ENCODE measurements around the gene EFCAB3. TPM values are rescaled to one million over a fixed set of nuclear protein-coding genes. Genes with fewer than 3 reads are reported as not detected.
"Not testable (repeated sequence)": the region's sequence is repeated elsewhere in the genome, so short reads cannot be mapped to it uniquely, and the experiment has no call there.

EFCAB3 gene
- total and polyA plus RNA-seq, 7 experiments from 2014 or later: not detected

DNA sequence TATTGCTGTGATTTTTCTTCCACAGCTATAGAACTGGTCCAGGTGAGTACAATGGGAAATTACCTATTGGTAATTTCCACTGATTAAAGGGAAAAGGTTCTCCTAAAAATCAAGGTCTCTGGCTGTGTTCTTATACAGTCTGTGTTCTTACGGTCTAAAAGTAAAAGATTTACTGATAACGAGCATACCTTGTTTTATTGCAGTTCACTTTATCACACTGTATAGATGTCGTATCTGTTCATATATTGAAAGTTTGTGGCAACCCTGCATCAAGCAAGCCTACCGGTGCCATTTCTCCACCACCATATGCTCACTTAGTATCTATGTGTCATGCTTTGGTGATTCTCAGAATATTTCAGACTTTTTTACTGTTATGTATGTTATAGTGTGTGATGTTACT lies 54.9 kb downstream of the EFCAB3 start:
- CTCF ChIA-PET; H3K36me3 ChIP-seq (ENCODE audit: control insufficient read depth in 2 of 3, insufficient read depth in 3 of 3, low read length in 3 of 3); POLR2A ChIA-PET; H3K27ac ChIP-seq (ENCODE audit: low read depth, low read length); H3K4me3 ChIP-seq (ENCODE audit: low read length); ATAC-seq; H3K4me1 ChIP-seq (ENCODE audit: control insufficient read depth in 2 of 2, insufficient read depth in 2 of 2, low read length in 2 of 2); DNase-seq; H3K27ac Mint-ChIP-seq; H3K9me3 ChIP-seq (ENCODE audit: control insufficient read depth in 2 of 3, low read length in 3 of 3); H3K27me3 Mint-ChIP-seq; H3K9me3 Mint-ChIP-seq; intact Hi-C loops (cut with micrococcal nuclease); H3K4me1 Mint-ChIP-seq; H3K4me3 Mint-ChIP-seq; H3K27me3 ChIP-seq (ENCODE audit: control insufficient read depth in 2 of 2, insufficient read depth in 2 of 2, low read length in 2 of 2): not testable (repeated sequence)
- H3K36me3 Mint-ChIP-seq: peaks cover 0 to 33% (median 10%) of the 10 kb centered on the region in 5 donors

DNA sequence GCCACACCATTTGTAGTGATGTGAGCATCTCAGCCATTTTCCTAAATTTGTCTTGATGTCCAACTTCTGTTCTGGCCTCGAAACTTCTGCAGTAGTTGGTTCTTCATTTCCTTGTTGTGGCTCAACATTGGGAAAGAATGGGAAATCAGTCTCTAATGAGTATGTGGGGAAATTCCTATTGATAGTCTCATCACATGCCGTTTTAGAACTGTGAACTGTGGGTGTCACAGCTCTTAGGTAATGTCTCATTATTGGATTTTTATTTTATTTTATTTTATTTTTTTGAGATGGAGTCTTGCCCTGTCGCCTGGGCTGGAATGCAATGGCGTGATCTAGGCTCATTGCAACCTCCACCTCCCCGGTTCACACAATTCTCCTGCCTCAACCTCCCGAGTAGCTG lies 60.8 kb downstream of the EFCAB3 start:
- POLR2A ChIA-PET; intact Hi-C loops (cut with micrococcal nuclease); H3K27me3 ChIP-seq (ENCODE audit: control insufficient read depth in 2 of 2, insufficient read depth in 2 of 2, low read length in 2 of 2); H3K27ac ChIP-seq (ENCODE audit: low read depth, low read length); H3K27me3 Mint-ChIP-seq; CTCF ChIA-PET; DNase-seq; H3K9me3 ChIP-seq (ENCODE audit: control insufficient read depth in 2 of 3, low read length in 3 of 3); H3K4me3 Mint-ChIP-seq; H3K4me1 Mint-ChIP-seq; H3K9me3 Mint-ChIP-seq; ATAC-seq; H3K27ac Mint-ChIP-seq; H3K4me3 ChIP-seq (ENCODE audit: low read length); H3K4me1 ChIP-seq (ENCODE audit: control insufficient read depth in 2 of 2, insufficient read depth in 2 of 2, low read length in 2 of 2): not testable (repeated sequence)
- H3K36me3 Mint-ChIP-seq: peaks cover 0 to 40% (median 11%) of the 10 kb centered on the region in 5 donors
- H3K36me3 ChIP-seq (ENCODE audit: control insufficient read depth in 2 of 3, insufficient read depth in 3 of 3, low read length in 3 of 3): peaks cover 0 to 38% (median 0%) of the 10 kb centered on the region in 3 experiments

DNA sequence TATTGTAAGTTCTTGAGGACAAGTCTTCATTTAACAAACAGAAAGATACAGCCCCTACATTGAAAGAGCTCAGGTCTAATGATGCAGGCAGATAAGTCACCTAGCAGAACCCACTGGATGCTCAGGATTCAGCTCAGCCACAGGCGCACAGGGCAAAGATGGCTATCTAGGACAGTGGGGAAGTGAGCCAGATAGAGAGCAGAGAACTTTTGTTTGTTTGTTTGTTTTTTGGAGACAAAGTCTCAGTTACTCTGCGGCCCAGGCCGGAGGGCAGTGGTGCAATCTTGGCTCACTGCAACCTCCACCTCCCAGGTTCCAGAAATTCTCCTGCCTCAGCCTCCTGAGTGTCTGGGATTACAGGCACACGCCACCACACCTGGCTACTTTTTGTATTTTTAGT lies 63.7 kb downstream of the EFCAB3 start:
- Mint-ChIP-seq H3K27ac (peak overlapping the region in 1 of 9 donors; percentile 21), H3K4me1 (peaks cover 0 to 2% (median 0%) of the 10 kb centered on the region in 7 donors), H3K27me3 (no peaks in the 10 kb centered on the region), H3K36me3 (peaks cover 0 to 48% (median 21%) of the 10 kb centered on the region in 5 donors), H3K4me3 (no peak overlapping the region), H3K9me3 (peaks cover 0 to 1% (median 0%) of the 10 kb centered on the region in 11 donors)
- Histone ChIP-seq H3K36me3 (ENCODE audit: control insufficient read depth in 2 of 3, insufficient read depth in 3 of 3, low read length in 3 of 3) (peaks cover 0 to 63% (median 4%) of the 10 kb centered on the region in 3 experiments), H3K27me3 (ENCODE audit: control insufficient read depth in 2 of 2, insufficient read depth in 2 of 2, low read length in 2 of 2) (no peaks in the 10 kb centered on the region), H3K27ac (ENCODE audit: low read depth, low read length) (no peak overlapping the region), H3K4me3 (ENCODE audit: low read length) (no peak overlapping the region), H3K9me3 (ENCODE audit: control insufficient read depth in 2 of 3, low read length in 3 of 3) (no peaks in the 10 kb centered on the region), H3K4me1 (ENCODE audit: control insufficient read depth in 2 of 2, insufficient read depth in 2 of 2, low read length in 2 of 2) (no peaks in the 10 kb centered on the region)
- no peak for ATAC-seq
- CTCF ChIA-PET: no interaction called here
- POLR2A ChIA-PET: no interaction called here
- DNase-seq: no peak
- intact Hi-C loops (cut with micrococcal nuclease): no loop called here

DNA sequence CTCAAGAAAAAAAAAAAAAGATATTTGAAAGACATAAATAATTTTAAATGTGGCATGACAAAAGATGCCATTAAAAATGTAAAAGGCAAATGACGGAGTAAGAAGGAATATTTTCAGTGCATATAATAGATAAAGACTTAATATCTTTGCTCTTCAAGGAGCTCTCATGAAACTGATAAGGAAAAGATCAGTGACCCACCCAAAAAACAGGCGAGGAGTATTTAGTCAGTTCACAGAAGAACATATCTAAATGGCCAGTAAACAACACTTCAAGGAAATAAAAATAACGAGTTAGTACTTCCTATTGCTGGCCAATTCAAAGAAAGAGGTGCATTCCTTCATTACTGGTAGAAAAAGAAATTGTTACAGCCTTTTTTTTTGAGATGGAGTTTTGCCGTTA lies 65.4 kb downstream of the EFCAB3 start:
- H3K4me3 ChIP-seq (ENCODE audit: low read length); H3K27me3 ChIP-seq (ENCODE audit: control insufficient read depth in 2 of 2, insufficient read depth in 2 of 2, low read length in 2 of 2); H3K4me1 ChIP-seq (ENCODE audit: control insufficient read depth in 2 of 2, insufficient read depth in 2 of 2, low read length in 2 of 2); H3K9me3 ChIP-seq (ENCODE audit: control insufficient read depth in 2 of 3, low read length in 3 of 3); H3K9me3 Mint-ChIP-seq; H3K27me3 Mint-ChIP-seq; H3K27ac Mint-ChIP-seq; H3K27ac ChIP-seq (ENCODE audit: low read depth, low read length); ATAC-seq; intact Hi-C loops (cut with micrococcal nuclease); CTCF ChIA-PET; POLR2A ChIA-PET; DNase-seq; H3K4me1 Mint-ChIP-seq; H3K4me3 Mint-ChIP-seq: not testable (repeated sequence)
- H3K36me3 Mint-ChIP-seq: peaks cover 0 to 42% (median 23%) of the 10 kb centered on the region in 5 donors
- peaks cover 0 to 59% (median 4%) of the 10 kb centered on the region in 3 experiments for H3K36me3 ChIP-seq (ENCODE audit: control insufficient read depth in 2 of 3, insufficient read depth in 3 of 3, low read length in 3 of 3)

DNA sequence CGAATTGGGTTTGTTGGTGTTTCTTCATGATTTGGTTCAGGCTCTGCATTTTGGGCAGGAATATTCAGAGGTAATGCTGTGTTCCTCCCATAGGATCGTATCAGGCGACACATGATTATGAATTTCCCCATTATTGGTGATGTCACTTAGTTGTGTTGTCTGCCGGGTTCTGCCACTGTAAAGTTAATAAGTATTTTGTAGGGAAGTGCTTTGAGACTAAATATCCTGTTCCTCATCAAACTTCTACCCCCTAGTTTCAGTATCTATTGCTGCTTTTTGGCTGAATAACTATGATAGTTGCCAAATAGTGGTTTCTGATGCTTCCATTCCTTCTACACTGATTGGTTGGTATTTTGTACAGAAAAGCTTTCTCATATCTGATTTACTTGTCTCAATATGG lies 71.8 kb downstream of the EFCAB3 start:
- H3K27ac ChIP-seq (ENCODE audit: low read depth, low read length); intact Hi-C loops (cut with micrococcal nuclease); DNase-seq; H3K9me3 ChIP-seq (ENCODE audit: control insufficient read depth in 2 of 3, low read length in 3 of 3); H3K27ac Mint-ChIP-seq; H3K27me3 Mint-ChIP-seq; POLR2A ChIA-PET; H3K4me3 Mint-ChIP-seq; H3K27me3 ChIP-seq (ENCODE audit: control insufficient read depth in 2 of 2, insufficient read depth in 2 of 2, low read length in 2 of 2); H3K9me3 Mint-ChIP-seq; H3K4me1 Mint-ChIP-seq; H3K4me3 ChIP-seq (ENCODE audit: low read length); CTCF ChIA-PET: not testable (repeated sequence)
- Histone ChIP-seq H3K36me3 (ENCODE audit: control insufficient read depth in 2 of 3, insufficient read depth in 3 of 3, low read length in 3 of 3) (peaks cover 0 to 15% (median 0%) of the 10 kb centered on the region in 3 experiments), H3K4me1 (ENCODE audit: control insufficient read depth in 2 of 2, insufficient read depth in 2 of 2, low read length in 2 of 2) (peaks cover 0 to 10% of the 10 kb centered on the region in 2 donors)
- peak; percentile 40 for ATAC-seq
- H3K36me3 Mint-ChIP-seq: peaks cover 0 to 23% (median 17%) of the 10 kb centered on the region in 5 donors

DNA sequence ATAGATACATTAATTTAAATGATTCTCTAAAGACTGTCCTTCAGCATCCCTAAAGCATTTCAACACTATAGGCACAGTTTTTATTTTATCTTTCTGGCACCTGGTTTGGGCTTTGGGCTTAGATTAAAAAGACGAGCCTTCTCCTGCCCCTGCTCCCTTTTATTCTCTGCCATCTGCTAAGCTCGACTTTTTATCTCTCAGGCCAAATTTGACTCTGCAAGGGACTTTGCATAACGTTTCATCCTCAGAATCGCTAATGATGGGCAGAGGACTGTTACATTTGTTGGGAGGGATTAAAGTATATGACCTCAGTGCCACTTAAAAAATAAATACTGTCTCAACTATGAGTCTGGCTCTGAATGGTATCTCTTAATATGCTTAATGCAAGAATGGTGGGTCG lies 72.7 kb downstream of the EFCAB3 start:
- H3K36me3 Mint-ChIP-seq: peaks cover 0 to 15% (median 12%) of the 10 kb centered on the region in 5 donors
- DNase-seq; intact Hi-C loops (cut with micrococcal nuclease); ATAC-seq; H3K27ac ChIP-seq (ENCODE audit: low read depth, low read length); H3K4me3 ChIP-seq (ENCODE audit: low read length); H3K9me3 ChIP-seq (ENCODE audit: control insufficient read depth in 2 of 3, low read length in 3 of 3); H3K9me3 Mint-ChIP-seq; H3K4me3 Mint-ChIP-seq; H3K4me1 Mint-ChIP-seq; H3K36me3 ChIP-seq (ENCODE audit: control insufficient read depth in 2 of 3, insufficient read depth in 3 of 3, low read length in 3 of 3); CTCF ChIA-PET; H3K27me3 ChIP-seq (ENCODE audit: control insufficient read depth in 2 of 2, insufficient read depth in 2 of 2, low read length in 2 of 2); H3K27me3 Mint-ChIP-seq; POLR2A ChIA-PET; H3K27ac Mint-ChIP-seq: not testable (repeated sequence)
- peaks cover 0 to 10% of the 10 kb centered on the region in 2 donors for H3K4me1 ChIP-seq (ENCODE audit: control insufficient read depth in 2 of 2, insufficient read depth in 2 of 2, low read length in 2 of 2)

DNA sequence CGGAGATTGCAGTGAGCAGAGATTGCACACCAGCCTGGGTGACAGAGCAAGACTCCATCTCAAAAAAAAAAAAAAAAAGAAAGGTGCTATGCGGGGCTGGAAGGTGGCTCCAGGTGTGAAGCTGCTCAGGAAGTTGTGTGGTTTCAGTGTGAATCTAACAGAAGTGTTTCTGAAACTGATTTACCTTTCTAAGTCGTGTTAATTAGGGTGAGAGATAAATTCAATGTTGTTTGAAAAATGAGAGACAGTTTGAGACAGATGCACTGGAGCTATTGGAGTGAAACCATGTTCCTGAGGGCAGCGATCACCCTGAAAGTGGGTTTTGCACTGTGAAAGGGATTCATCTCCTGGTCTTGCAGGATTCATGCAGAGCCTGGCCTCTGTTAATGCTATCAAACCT lies 73.3 kb downstream of the EFCAB3 start:
- H3K36me3 ChIP-seq (ENCODE audit: control insufficient read depth in 2 of 3, insufficient read depth in 3 of 3, low read length in 3 of 3); H3K4me3 ChIP-seq (ENCODE audit: low read length); H3K27ac ChIP-seq (ENCODE audit: low read depth, low read length); DNase-seq; intact Hi-C loops (cut with micrococcal nuclease); H3K27me3 ChIP-seq (ENCODE audit: control insufficient read depth in 2 of 2, insufficient read depth in 2 of 2, low read length in 2 of 2); POLR2A ChIA-PET; CTCF ChIA-PET; H3K9me3 ChIP-seq (ENCODE audit: control insufficient read depth in 2 of 3, low read length in 3 of 3); H3K27me3 Mint-ChIP-seq; H3K9me3 Mint-ChIP-seq; H3K4me1 Mint-ChIP-seq: not testable (repeated sequence)
- H3K4me1 ChIP-seq (ENCODE audit: control insufficient read depth in 2 of 2, insufficient read depth in 2 of 2, low read length in 2 of 2): peaks cover 0 to 10% of the 10 kb centered on the region in 2 donors
- H3K36me3 Mint-ChIP-seq: peaks cover 0 to 13% (median 9%) of the 10 kb centered on the region in 5 donors
- H3K4me3 Mint-ChIP-seq: peak overlapping the region in 1 of 10 donors; percentile 21
- peak overlapping the region in 3 of 9 donors; percentile 44 to 58 (median 49) for H3K27ac Mint-ChIP-seq
- ATAC-seq: peak; percentile 56
